Ammon's horn (tissue), 1 donor: Measurements from ENCODE around the gene DGKZ.

Experiments
- DNase-seq: peaks from one replicate; pipeline ENCODE4 v3.0.0-alpha.2; 2016; ENCODE audit warnings: low spot score

Gene DGKZ

GRCh38 chr11:46381819-46382645 is 34.8 kb downstream of the DGKZ start:
- DNase-seq = no peak

- no peak for DNase-seq
Measured at GRCh38 chr11:46382646-46383403, 35.6 kb downstream of the DGKZ start.

- DNase-seq = no peak
Measured at GRCh38 chr11:46383404-46383758, 36.1 kb downstream of the DGKZ start.

- DNase-seq = no peak
Measured at GRCh38 chr11:46383974-46384701, 36.9 kb downstream of the DGKZ start.

- no peak for DNase-seq
Measured at GRCh38 chr11:46385169-46386004, 38.1 kb downstream of the DGKZ start.

- no peak for DNase-seq
Measured at GRCh38 chr11:46386005-46386578, 38.8 kb downstream of the DGKZ start.

- DNase-seq = no peak
Measured at GRCh38 chr11:46386674-46387073, 39.4 kb downstream of the DGKZ start.

- DNase-seq = no peak
Measured at GRCh38 chr11:46387456-46387855, 40.2 kb downstream of the DGKZ start.

- no peak for DNase-seq
Measured at GRCh38 chr11:46387919-46388618, 40.8 kb downstream of the DGKZ start.

- no peak for DNase-seq
Measured at GRCh38 chr11:46388619-46389449, 41.6 kb downstream of the DGKZ start.

GRCh38 chr11:46389450-46390330 is 42.4 kb downstream of the DGKZ start:
- peak; percentile 73 for DNase-seq

GRCh38 chr11:46390331-46391171 is 43.3 kb downstream of the DGKZ start:
- DNase-seq = no peak

GRCh38 chr11:46391186-46391577 is 43.9 kb downstream of the DGKZ start:
- no peak for DNase-seq

GRCh38 chr11:46391578-46392420 is 44.5 kb downstream of the DGKZ start, which contains the start of gene CHRM4:
CHRM4 (minus strand) TSS chr11:46391776; CDS start chr11:46386557, 5,219 bp downstream.
- no peak for DNase-seq

GRCh38 chr11:46392421-46393230 is 45.4 kb downstream of the DGKZ start:
- peak; percentile 77 for DNase-seq

- no peak for DNase-seq
Measured at GRCh38 chr11:46393231-46393616, 46.0 kb downstream of the DGKZ start.
